ENCODE results near the gene RAB28.
"Not testable (repeated sequence)": the region's sequence is repeated elsewhere in the genome, so short reads cannot be mapped to it uniquely, and the experiment has no call there.

DNA sequence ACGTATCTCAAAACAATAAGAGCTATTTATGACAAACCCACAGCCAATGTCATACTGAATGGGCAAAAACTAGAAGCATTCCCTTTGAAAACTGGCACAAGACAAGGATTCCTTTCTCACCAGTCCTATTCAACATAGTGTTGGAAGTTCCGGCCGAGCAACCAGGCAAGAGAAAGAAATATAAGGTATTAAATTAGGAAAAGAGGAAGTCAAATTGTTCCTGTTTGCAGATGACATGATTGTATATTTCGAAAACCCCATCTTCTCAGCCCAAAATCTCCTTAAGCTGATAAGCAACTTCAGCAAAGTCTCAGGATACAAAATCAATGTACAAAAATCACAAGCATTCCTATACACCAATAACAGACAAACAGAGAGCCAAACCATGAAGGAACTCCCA lies 94.2 kb downstream of the RAB28 start:
- TF ChIP-seq POLR2A, EP300 (IDR thresholded peaks at IDR 0.05): not testable (repeated sequence)
- TF ChIP-seq, protein P1, sequence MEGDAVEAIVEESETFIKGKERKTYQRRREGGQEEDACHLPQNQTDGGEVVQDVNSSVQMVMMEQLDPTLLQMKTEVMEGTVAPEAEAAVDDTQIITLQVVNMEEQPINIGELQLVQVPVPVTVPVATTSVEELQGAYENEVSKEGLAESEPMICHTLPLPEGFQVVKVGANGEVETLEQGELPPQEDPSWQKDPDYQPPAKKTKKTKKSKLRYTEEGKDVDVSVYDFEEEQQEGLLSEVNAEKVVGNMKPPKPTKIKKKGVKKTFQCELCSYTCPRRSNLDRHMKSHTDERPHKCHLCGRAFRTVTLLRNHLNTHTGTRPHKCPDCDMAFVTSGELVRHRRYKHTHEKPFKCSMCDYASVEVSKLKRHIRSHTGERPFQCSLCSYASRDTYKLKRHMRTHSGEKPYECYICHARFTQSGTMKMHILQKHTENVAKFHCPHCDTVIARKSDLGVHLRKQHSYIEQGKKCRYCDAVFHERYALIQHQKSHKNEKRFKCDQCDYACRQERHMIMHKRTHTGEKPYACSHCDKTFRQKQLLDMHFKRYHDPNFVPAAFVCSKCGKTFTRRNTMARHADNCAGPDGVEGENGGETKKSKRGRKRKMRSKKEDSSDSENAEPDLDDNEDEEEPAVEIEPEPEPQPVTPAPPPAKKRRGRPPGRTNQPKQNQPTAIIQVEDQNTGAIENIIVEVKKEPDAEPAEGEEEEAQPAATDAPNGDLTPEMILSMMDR (IDR thresholded peaks at IDR 0.05): not testable (repeated sequence)
